Inflammatory macrophage treated with lipopolysaccharide for 4 hours (primary cell): ENCODE measurements around the gene ZRANB2.

ENCODE experiments used
- DNase-seq: peaks from one replicate; pipeline ENCODE4 v3.0.0-alpha.2; 2020

Gene ZRANB2

DNA sequence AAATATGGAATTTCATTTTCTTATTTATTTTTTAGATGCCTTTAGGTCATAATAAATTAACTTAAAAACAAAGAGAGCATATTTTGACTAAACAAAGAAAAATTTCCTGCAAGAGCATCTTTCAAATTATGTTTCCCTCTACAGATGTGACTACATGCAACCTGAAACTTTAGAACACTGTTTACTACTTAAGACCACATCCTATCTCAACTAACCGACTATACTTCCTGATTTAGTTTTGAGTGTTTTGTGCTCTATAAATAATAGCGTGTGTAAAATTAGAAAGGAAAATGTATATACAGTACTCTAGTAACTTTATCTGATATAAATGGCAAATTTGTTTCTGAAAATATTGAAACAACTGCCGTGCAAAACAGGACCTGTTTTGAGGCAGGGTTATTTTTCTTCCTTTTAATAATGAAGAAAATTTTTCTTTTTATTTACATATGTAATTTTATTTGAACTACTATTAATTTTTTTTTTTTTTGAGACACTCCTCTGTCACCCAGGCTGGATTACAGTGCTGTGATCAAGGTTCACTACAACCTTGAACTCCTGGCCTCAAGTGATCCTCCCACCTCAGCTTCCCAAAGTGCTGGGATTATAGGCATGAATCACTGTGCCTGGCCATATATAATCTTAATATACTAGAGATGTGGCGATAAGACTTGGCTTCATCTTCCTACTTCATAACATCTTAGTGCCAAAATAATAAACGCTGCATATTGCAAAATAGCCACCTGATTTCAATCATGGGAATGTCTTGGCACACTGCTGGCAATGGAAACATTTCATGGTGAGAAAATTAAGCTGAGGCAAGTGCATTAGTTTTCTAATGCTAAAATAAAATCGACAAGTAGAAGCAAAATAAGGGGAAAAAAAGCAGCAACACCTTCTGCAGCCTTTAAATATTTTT, 12.3 kb downstream of the ZRANB2 start:
- DNase-seq, result no peak

DNA sequence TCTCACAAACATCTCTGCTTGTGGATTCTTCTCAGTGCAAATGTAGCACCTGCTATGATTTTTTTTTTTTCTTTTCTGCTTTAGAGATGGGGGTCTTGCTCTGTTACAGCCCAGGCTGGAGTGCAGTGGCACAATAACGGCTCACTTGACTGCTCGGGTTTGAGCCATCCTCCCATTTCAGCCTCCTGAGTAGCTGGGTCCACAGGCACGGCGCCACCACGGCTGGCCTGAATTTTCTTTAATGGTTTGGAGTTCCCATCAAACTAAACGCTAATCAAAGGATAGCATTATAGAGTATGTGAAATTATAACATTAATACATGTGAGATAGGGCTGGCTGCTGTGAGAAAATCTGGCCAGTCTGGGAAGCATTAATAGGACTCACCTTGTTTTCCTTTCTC, 26.0 kb downstream of the ZRANB2 start:
- DNase-seq, result no peak

DNA sequence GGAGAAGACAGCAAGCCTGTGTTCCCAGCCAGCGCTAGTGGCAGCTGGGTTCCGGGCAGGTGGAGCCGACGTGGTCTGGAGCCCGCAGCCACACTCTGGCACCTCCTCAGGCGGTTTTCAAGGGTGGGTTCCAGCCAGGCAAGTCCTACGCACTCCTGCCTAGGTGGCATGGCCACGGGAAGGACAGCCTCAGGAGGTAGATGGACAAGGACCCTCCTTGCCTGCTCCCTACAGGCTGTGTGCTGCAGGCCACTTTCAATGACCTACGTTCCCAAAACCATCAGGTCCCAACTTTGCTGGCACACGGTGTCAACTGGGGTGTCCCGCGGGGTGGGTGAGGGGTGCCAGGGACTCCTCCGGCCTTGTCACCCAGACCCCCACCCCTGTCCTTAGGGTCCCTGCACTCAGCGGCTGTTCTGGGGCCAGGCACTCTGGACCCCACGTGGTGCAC, 26.5 kb downstream of the ZRANB2 start:
- DNase-seq, result no peak

- DNase-seq, result no peak
Measured at GRCh38 chr1:71053758-71054157, 27.1 kb downstream of the ZRANB2 start.

GRCh38 chr1:71053146-71053545, 27.7 kb downstream of the ZRANB2 start:
- DNase-seq, result no peak

- peak; percentile 61 for DNase-seq
Measured at GRCh38 chr1:71049951-71050598, 30.8 kb downstream of the ZRANB2 start.

- peak; percentile 32 for DNase-seq
Measured at GRCh38 chr1:71047635-71048607, 32.9 kb downstream of the ZRANB2 start, which contains the start of gene PTGER3. TSS of gene PTGER3 (minus strand) at chr1:71047816. CDS start at chr1:71047577, 239 bp downstream.

DNA sequence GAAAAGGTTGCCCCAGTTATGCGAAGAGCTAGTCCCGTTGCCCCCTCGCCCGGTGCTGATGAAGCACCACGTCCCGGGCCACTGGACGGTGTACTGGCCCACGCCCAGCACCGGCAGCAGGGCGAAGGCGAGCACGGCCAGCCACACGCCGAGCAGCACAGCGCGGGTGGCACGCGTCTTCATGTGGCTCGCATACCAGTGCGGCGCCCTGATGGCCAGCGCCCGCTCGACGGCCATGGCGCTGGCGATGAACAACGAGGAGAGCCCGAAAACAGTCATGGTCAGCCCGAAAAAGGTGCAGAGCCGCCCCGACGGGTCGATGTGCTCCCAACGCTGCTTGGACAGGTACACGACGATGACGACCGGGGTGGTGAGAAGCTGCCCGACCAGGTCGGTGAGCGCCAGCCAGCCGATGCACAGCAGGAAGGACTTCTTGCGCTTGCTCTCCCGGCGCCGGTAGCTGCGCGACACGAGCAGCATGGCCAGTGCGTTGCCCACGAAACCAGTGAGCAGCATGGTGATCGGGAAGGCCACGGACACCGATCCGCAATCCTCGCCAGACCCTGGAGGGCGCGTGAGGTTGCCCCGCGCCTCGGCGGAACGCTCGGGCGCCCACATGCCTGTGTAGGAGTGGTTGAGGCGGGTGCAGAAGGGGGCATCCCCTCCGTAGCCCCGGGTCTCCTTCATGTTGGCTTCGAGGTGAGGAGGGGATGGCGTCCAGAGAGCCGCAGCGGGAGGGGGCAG, 33.8 kb downstream of the ZRANB2 start:
- DNase-seq, result peak; percentile 11

DNA sequence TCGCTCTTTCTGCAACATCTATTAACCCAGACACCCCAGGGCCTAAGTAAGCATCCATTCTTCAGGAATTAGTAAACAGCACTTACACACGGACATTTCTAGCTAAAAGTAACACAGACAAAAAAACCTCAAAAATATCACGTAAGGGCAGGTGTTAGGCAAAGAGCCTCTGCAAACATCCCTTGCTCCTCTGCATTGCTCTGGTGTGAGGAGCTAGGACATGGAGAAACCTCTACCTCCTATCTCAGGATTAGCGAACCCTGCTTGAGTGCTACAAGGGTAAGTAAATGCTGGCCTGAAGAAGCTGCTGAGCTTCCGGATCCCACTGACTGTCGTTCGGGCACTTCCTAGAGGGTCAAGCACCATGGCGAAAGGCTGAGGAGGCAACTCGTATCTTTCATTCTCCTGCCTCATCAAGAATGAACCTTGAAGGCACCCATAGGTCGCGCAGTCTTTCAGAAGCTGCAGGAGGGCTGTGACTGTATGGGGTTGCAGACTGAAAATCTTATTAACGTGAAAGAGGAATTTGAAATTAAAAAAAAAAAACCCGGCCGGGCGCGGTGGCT, 35.3 kb downstream of the ZRANB2 start:
- no peak for DNase-seq

DNA sequence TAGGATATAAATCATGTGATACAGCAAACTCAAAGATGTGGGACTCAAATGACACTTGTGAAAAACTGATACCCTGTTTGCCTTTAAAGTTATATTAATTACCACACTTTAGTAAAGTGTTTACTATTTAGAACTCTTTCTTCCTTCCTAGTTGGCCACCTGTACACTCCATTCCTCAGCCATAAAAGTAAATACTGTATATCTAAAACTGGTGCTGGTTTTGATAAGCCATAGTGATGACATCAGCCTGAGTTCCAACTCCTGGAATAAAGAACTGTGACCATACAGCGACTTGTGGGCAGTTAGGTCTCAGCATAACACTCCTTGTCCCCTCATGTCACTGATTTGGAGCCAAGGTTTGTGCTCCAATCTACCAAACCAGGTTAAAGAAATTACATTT, 36.0 kb downstream of the ZRANB2 start:
- no peak for DNase-seq

- DNase-seq, result peak; percentile 26
Measured at GRCh38 chr1:71043065-71043464, 37.8 kb downstream of the ZRANB2 start.

DNA sequence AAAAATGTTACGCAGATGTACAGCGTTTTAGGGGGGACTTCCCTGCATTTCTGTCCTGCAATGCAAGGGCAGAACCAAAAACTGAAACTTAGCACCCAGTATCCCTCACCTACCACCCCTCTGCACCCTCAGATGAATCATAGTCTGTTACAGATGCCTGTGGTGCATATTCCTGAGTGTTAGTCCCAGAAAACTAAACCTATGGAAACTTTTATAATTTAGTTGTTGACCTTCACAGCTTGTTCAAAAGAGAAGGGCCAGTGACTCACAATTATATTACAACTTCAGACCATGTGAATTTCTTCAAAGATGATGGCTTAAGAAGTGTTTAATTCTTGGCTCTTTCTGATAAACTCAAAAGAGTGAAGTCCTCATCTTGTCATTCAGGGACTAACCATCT, 39.0 kb downstream of the ZRANB2 start:
- DNase-seq, result no peak

DNA sequence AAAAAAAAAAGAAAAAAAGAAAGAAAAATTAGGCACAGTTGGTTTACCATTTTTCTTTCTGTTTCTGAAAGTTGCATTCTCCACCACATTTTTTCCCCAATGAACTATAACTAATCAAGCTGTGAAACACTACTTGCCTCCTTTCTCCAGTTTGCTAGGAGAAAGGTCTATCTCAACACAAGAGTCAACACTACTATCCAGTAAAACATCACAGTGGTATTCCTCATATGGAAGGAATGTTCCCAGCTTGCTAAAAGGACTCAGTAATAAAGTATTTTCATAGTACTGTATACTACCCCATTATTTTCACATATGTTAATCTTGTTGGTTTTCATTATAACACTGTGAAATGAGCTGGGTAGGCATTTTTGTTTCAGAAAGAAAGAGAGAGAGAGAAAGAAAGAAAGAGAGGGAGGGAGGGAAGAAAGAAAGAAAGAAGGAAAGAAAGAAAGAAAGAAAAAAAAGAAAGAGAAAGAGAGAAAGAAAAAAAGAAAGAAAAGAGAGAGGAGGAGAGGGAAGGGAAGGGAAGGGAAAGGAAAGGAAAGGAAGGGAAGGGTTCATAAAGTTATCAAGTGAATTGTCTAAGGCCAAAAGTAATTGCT, 41.1 kb downstream of the ZRANB2 start:
- DNase-seq, result no peak

DNA sequence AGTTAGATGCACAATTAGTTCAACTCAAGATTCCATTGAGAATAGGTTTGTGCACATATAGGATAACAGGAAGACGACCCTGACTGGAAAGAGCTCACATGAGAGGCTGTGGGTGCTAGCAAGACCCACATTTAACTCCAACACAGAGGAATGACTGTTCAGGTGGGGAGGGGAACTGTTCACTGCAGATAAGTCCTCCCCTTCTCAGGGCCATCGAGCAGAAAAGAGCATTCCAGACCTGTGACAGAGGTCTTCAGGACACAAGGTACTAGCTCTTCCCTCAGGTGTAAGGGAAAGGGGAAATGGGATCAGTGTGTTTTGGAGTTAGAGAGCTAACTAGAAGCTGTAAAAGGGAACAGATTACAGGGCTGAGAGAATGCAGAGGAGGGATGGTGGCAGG, 41.9 kb downstream of the ZRANB2 start:
- DNase-seq, result no peak

DNA sequence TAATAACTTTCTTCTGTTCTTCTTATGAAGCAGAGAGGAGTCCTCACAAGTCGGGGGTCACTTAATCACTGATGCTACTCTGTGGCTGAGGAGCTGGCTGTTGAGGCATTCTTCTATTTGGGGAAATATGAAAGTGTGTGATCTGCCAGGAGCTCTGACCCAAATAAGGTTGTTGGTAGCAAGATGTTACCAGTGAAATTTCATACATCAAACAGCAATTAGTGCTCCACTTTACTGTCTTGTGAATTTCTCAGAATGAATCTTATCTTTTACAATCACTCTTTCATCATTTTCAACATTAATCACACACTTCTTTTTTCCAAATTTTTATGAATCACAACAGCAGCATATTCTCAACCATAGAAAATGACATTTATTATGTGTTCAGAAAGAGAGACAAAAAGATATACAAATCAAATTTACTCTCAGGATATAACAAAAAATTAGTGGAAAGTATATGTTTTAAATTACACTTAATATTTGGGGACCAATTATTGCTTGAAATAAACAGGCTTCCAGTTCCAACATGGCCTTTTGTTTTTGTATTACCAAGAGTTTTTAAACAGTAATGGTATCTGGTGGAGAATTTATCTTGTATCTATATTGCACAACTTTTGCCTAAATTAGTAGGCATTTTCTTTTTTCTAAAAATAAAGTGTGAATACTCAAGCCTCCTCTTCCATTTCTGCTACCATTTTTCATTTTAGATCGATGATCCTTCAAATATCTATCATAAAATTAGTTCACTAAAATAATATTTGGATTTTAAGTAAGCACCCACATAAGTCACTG, 42.8 kb downstream of the ZRANB2 start:
- no peak for DNase-seq

DNA sequence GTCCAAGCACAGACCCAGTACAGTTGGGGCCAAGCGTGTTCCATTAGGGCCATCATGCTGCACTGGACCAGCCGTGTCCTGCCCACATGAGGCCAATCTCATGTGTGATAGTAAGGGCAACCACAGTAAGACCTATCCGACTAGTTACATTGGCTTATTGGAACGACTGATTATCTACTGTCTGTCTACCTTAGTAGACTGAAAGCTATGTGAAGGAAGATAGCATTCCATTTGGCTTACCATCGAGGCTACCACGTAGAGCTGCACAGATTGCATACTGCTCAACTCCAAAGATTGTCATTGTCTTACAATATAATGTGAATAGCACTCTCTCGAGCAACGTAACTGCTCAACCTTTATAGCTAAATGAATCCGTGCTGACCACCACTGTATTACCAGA, 43.8 kb downstream of the ZRANB2 start:
- DNase-seq, result no peak

DNA sequence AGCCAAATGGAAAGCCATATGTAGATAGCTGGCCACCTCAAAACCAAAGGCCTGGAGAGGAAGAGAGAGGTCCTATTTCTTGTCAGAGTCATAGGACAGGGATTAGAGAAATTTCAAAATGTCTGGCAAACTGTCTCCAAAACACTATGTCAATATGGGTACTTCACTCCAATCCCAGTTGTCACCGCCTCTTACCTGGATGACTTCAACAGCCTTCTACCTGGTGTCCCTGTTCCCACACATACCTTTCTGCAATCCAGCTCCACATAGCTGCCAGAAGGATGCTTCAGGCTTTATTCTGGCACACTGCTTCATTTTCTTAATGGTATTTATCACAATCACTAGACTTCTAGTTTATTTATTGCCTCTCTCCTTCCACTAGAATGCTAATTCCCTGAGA, 47.7 kb downstream of the ZRANB2 start:
- no peak for DNase-seq

GRCh38 chr1:71031426-71031825, 49.4 kb downstream of the ZRANB2 start:
- DNase-seq, result no peak

GRCh38 chr1:71030026-71030425, 50.8 kb downstream of the ZRANB2 start:
- no peak for DNase-seq

- no peak for DNase-seq
Measured at GRCh38 chr1:71028981-71029380, 51.9 kb downstream of the ZRANB2 start.

DNA sequence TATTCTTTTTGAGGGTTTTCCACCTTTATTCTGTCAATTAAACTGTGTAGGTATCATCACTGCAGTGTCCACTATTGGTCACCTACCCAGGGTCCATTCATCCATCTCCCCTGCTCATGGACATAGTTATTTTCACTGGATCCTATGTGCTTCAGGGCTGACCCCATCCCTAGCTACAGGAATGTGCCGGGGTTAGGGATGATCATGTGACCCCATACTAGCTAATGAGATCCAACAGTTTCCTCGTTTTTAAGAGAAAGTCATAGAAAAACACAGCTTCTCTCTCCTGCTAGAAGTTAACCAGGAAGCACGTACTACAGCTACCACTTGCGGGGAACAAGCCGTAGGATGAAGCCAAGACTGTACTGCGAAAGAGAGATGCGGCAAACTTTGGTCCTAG, 52.8 kb downstream of the ZRANB2 start:
- DNase-seq, result no peak
